Endodermal cell (in vitro differentiated cells): ENCODE measurements around the gene NSFL1C. TPM values are rescaled to one million over a fixed set of nuclear protein-coding genes. Genes with fewer than 3 reads are reported as not detected.
"Not testable (repeated sequence)": the region's sequence is repeated elsewhere in the genome, so short reads cannot be mapped to it uniquely, and the experiment has no call there.

Experiments
- DNase-seq: peaks from one replicate; pipeline ENCODE4 v3.0.0-alpha.2; 2017
- H3K27ac ChIP-seq: 2 replicates; pipeline ENCODE4 v1.5.1; 2013; ENCODE audit warnings: mild to moderate bottlenecking, low read depth, low read length, moderate library complexity
- H3K27me3 ChIP-seq: 2 replicates; pipeline ENCODE4 v1.6.1; 2013; ENCODE audit warnings: mild to moderate bottlenecking, low read length, moderate library complexity; ENCODE audit not compliant: insufficient read depth, control insufficient read depth, poor library complexity, severe bottlenecking
- H3K36me3 ChIP-seq: 2 replicates; pipeline ENCODE4 v1.7.0; 2013; ENCODE audit warnings: mild to moderate bottlenecking, low read length, moderate library complexity; ENCODE audit not compliant: control insufficient read depth, insufficient read depth
- H3K4me1 ChIP-seq: one replicate; pipeline ENCODE4 v1.7.0; 2013; ENCODE audit warnings: low read length; ENCODE audit not compliant: control insufficient read depth, insufficient read depth
- H3K4me3 ChIP-seq: 2 replicates; pipeline ENCODE4 v1.5.1; 2013; ENCODE audit warnings: mild to moderate bottlenecking, low read length, moderate library complexity
- H3K9ac ChIP-seq: 2 replicates; pipeline ENCODE4 v1.6.1; 2013; ENCODE audit warnings: mild to moderate bottlenecking, low read length, moderate library complexity; ENCODE audit not compliant: poor library complexity, severe bottlenecking; ENCODE audit errors: extremely low read depth
- H3K9me3 ChIP-seq: 2 replicates; pipeline ENCODE4 v1.6.1; 2013; ENCODE audit warnings: mild to moderate bottlenecking, low read length, moderate library complexity; ENCODE audit not compliant: control insufficient read depth
- H3K27ac Mint-ChIP-seq: 2 replicates; pipeline ENCODE4 v1.8.0; 2020; ENCODE audit warnings: mixed read lengths
- H3K27me3 Mint-ChIP-seq: 2 replicates; pipeline ENCODE4 v1.8.0; 2021; ENCODE audit warnings: mild to moderate bottlenecking, mixed read lengths; ENCODE audit not compliant: insufficient read depth
- H3K36me3 Mint-ChIP-seq: 2 replicates; pipeline ENCODE4 v1.8.0; 2020; ENCODE audit warnings: low read depth, mixed read lengths
- H3K4me1 Mint-ChIP-seq: 2 replicates; pipeline ENCODE4 v1.8.0; 2020; ENCODE audit warnings: mixed read lengths
- H3K4me3 Mint-ChIP-seq: 2 replicates; pipeline ENCODE4 v1.8.0; 2020; ENCODE audit warnings: mild to moderate bottlenecking, moderate library complexity, mixed read lengths
- H3K9me3 Mint-ChIP-seq: 2 replicates; pipeline ENCODE4 v1.8.0; 2020; ENCODE audit warnings: mild to moderate bottlenecking, mixed read lengths
- CTCF ChIP-seq: fragments of 200-600 bp; sonication (generic); conservative IDR thresholded peaks from 2 replicates; pipeline ENCODE4 v1.5.0; 2021; ENCODE audit warnings: antibody characterized with exemption, mild to moderate bottlenecking
- WGBS, 2 experiments: methylation state at CpG; one replicate each; pipeline versions ENCODE4 v1.1.5 to v1.1.7; 2013; ENCODE audit warnings: missing lambda C conversion rate in 2 of 2, mixed read lengths in 1 of 2; ENCODE audit not compliant: insufficient coverage in 1 of 2, insufficient read length in 1 of 2; 5-methylcytosine and 5-hydroxymethylcytosine counted together
- total RNA-seq, 2 donors: library from RNA; stranded (reverse); fragmentation: NEBNext Ultra II Directional in 1 of 2; extraction: Animal tissue kit (Norgen Biotek cat#: 25700) in 1 of 2; gene quantifications; 2 replicates in 1 of 2; 3 replicates in 1 of 2; pipeline ENCODE4 v1.2.1, GENCODE V29; 2021

Gene NSFL1C
- total RNA-seq, 2 donors from 2014 or later: 90.9 to 117 TPM

GRCh38 chr20:1499528-1500420 lies 33.1 kb upstream of the NSFL1C start:
- Mint-ChIP-seq H3K27ac (peak overlapping the region; percentile 56), H3K27me3 (peaks cover 14% of the 10 kb centered on the region), H3K4me1 (peaks cover 9% of the 10 kb centered on the region), H3K36me3 (no peaks in the 10 kb centered on the region), H3K9me3 (peaks cover 12% of the 10 kb centered on the region), H3K4me3 (no peak overlapping the region)
- Histone ChIP-seq H3K9ac (no peak overlapping the region), H3K9me3 (peaks cover 26% of the 10 kb centered on the region), H3K36me3 (no peaks in the 10 kb centered on the region), H3K27ac (no peak overlapping the region), H3K4me1 (no peaks in the 10 kb centered on the region), H3K4me3 (no peak overlapping the region), H3K27me3 (no peaks in the 10 kb centered on the region)
- TF ChIP-seq CTCF: no peak
- no peak for DNase-seq
- 94 to 96% methylated on average over 7 to 8 of the region's 8 CpGs for WGBS, 2 experiments

GRCh38 chr20:1497371-1497770 lies 30.7 kb upstream of the NSFL1C start:
- H3K36me3 Mint-ChIP-seq, H3K27me3 ChIP-seq, DNase-seq, H3K9ac ChIP-seq, H3K4me3 ChIP-seq, H3K4me1 Mint-ChIP-seq, H3K4me1 ChIP-seq, H3K9me3 Mint-ChIP-seq, H3K4me3 Mint-ChIP-seq, H3K27ac ChIP-seq, H3K36me3 ChIP-seq, H3K27ac Mint-ChIP-seq: not testable (repeated sequence)
- H3K27me3 Mint-ChIP-seq: peaks cover 17% of the 10 kb centered on the region
- H3K9me3 ChIP-seq: peaks cover 23% of the 10 kb centered on the region
- 95 to 100% methylated on average over 3 to 5 of the region's 5 CpGs for WGBS, 2 experiments

GRCh38 chr20:1496930-1497329 lies 30.3 kb upstream of the NSFL1C start:
- Mint-ChIP-seq H3K4me1 (peaks cover 9% of the 10 kb centered on the region), H3K36me3 (no peaks in the 10 kb centered on the region), H3K27ac (no peak overlapping the region), H3K9me3 (no peaks in the 10 kb centered on the region), H3K4me3 (no peak overlapping the region), H3K27me3 (peaks cover 17% of the 10 kb centered on the region)
- no peak overlapping the region for H3K27ac ChIP-seq
- H3K36me3 ChIP-seq: no peaks in the 10 kb centered on the region
- DNase-seq: no peak
- H3K4me1 ChIP-seq: no peaks in the 10 kb centered on the region
- 100% methylated on average over 2 of the region's 3 CpGs; no CpG with 5 or more reads in 1 of the 2 experiments for WGBS, 2 experiments
- TF ChIP-seq CTCF: no peak
- peaks cover 21% of the 10 kb centered on the region for H3K9me3 ChIP-seq
- H3K4me3 ChIP-seq: no peak overlapping the region
- no peaks in the 10 kb centered on the region for H3K27me3 ChIP-seq
- H3K9ac ChIP-seq: no peak overlapping the region
